Activated gamma-delta T cell (primary cell): ENCODE data around the gene ZIM2.
"Not testable (repeated sequence)": the region's sequence is repeated elsewhere in the genome, so short reads cannot be mapped to it uniquely, and the experiment has no call there.

ENCODE experiments used
- DNase-seq: peaks from one replicate; lab custom pipeline; 2025; lab: John Stamatoyannopoulos, UW
- total RNA-seq, 2 donors: gene quantifications; one replicate each; lab custom pipeline; 2026; lab: John Stamatoyannopoulos, UW

ZIM2 gene
- total RNA-seq: 0 reads per million in 2 donors

- no peak for DNase-seq
Observed at GRCh38 chr19:56840451-56841192, at the start of gene ZIM2, which contains the start of gene PEG3. Gene ZIM2 (minus strand): TSS chr19:56840726. CDS start chr19:56824277, 16,449 bp downstream. Gene PEG3 (minus strand): TSS chr19:56840726. CDS start chr19:56824655, 16,071 bp downstream.

- no peak for DNase-seq
Observed at GRCh38 chr19:56885173-56885985, 44.9 kb upstream of the ZIM2 start.

GRCh38 chr19:56884441-56884840, 43.9 kb upstream of the ZIM2 start:
- no peak for DNase-seq

GRCh38 chr19:56880592-56881190, 40.2 kb upstream of the ZIM2 start:
- DNase-seq: no peak

- no peak for DNase-seq
Observed at GRCh38 chr19:56877069-56877715, 36.7 kb upstream of the ZIM2 start.

- no peak for DNase-seq
Observed at GRCh38 chr19:56875717-56876116, 35.2 kb upstream of the ZIM2 start.

- DNase-seq: no peak
Observed at GRCh38 chr19:56874530-56874929, 34.0 kb upstream of the ZIM2 start.

GRCh38 chr19:56873493-56873892, 33.0 kb upstream of the ZIM2 start:
- no peak for DNase-seq

- DNase-seq: no peak
Observed at GRCh38 chr19:56869886-56870285, 29.4 kb upstream of the ZIM2 start.

GRCh38 chr19:56868446-56868845, 27.9 kb upstream of the ZIM2 start:
- no peak for DNase-seq

GRCh38 chr19:56866538-56866937, 26.0 kb upstream of the ZIM2 start:
- DNase-seq: no peak

- DNase-seq: no peak
Observed at GRCh38 chr19:56864443-56865125, 24.1 kb upstream of the ZIM2 start.

GRCh38 chr19:56862741-56863140, 22.2 kb upstream of the ZIM2 start:
- no peak for DNase-seq

GRCh38 chr19:56860409-56860808, 19.9 kb upstream of the ZIM2 start:
- not testable (repeated sequence) for DNase-seq

- DNase-seq: no peak
Observed at GRCh38 chr19:56858026-56858425, 17.5 kb upstream of the ZIM2 start.

GRCh38 chr19:56856822-56857221, 16.3 kb upstream of the ZIM2 start:
- DNase-seq: no peak

- DNase-seq: not testable (repeated sequence)
Observed at GRCh38 chr19:56852361-56852760, 11.8 kb upstream of the ZIM2 start.

- DNase-seq: no peak
Observed at GRCh38 chr19:56848166-56848565, 7.6 kb upstream of the ZIM2 start.

- DNase-seq: no peak
Observed at GRCh38 chr19:56842412-56842811, 1.9 kb upstream of the ZIM2 start.

- DNase-seq: no peak
Observed at GRCh38 chr19:56841193-56841543, 642 bp upstream of the ZIM2 start.

GRCh38 chr19:56839652-56840450, 675 bp downstream of the ZIM2 start:
- DNase-seq: no peak
